K562 (cell line): ENCODE measurements around the gene SERPINA5. TPM values are rescaled to one million over a fixed set of nuclear protein-coding genes. Genes with fewer than 3 reads are reported as not detected.
A peak's percentile ranks its signal among the peaks of the same experiment; 100 is the strongest.

Experiments
- ATAC-seq: fragments of 200-7000 bp; cut with Tn5 transposase; 3 replicates; pipeline ENCODE4 v1.9.1; 2020; ENCODE audit warnings: moderate library complexity
- BruUV-seq: library from RNA; stranded (reverse); fragments of 400-500 nt; replicated peaks from 2 replicates; lab custom pipeline; 2021; lab: Mats Ljungman, UMichigan
- CTCF ChIA-PET: fragments of 300-600 bp; formaldehyde crosslinking; extraction: SDS; loops from one replicate; lab custom pipeline; 2021; ENCODE audit warnings: low intra/inter-chr PET ratio; lab: Yijun Ruan, JAX
- POLR2A ChIA-PET: fragments of 300-600, 350-650 bp; sonication (Branson Sonifier 250); formaldehyde crosslinking; extraction: SDS; loops from one replicate; lab custom pipeline; 2021; ENCODE audit warnings: antibody characterized with exemption, inconsistent platforms; lab: Yijun Ruan, JAX
- DNase-seq, 4 experiments: peaks; one replicate each; pipeline versions ENCODE4 v3.0.0 to v3.0.0-alpha.2; 2011 to 2018; ENCODE audit warnings: low spot score in 3 of 4, mixed read lengths in 3 of 4; ENCODE audit errors: extremely low read depth in 1 of 4
- FAIRE-seq: peaks from 2 replicates; lab custom pipeline; 2011; peaks lifted over from hg19 to GRCh38; lab: Jason Lieb, UNC
- H2AFZ ChIP-seq: 2 replicates; pipeline ENCODE4 v1.6.0; 2011; ENCODE audit warnings: low read depth, low read length, control low read depth, inconsistent platforms
- H3K27ac ChIP-seq: fragments of 200-600 bp; 3 replicates; pipeline ENCODE4 v1.8.0; 2011; ENCODE audit warnings: low read depth, mild to moderate bottlenecking, control low read depth, inconsistent platforms, low read length, moderate library complexity, mixed read lengths; ENCODE audit errors: extremely low read depth
- H3K27me3 ChIP-seq, 2 experiments: fragments of 300-600 bp in 1 of 2; 2 replicates in 1 of 2; 3 replicates in 1 of 2; pipeline versions ENCODE4 v1.6.0 to v1.8.0; 2011; ENCODE audit warnings: inconsistent platforms in 2 of 2, low read length in 2 of 2, mild to moderate bottlenecking in 1 of 2, mixed read lengths in 1 of 2, moderate library complexity in 1 of 2; ENCODE audit not compliant: control insufficient read depth in 2 of 2, insufficient read depth in 2 of 2
- H3K36me3 ChIP-seq: fragments of 300-600 bp; 3 replicates; pipeline ENCODE4 v1.8.0; 2011; ENCODE audit warnings: mild to moderate bottlenecking, low read length, inconsistent platforms; ENCODE audit not compliant: control insufficient read depth, insufficient read depth
- H3K4me1 ChIP-seq, 2 experiments: fragments of 200-600 bp in 1 of 2; replicated peaks in 1 of 2; 2 replicates in 1 of 2; 3 replicates in 1 of 2; pipeline versions ENCODE4 v1.5.1 to v1.8.0; 2011; ENCODE audit warnings: inconsistent platforms in 2 of 2, low read length in 2 of 2, mild to moderate bottlenecking in 1 of 2, mixed read lengths in 1 of 2, moderate library complexity in 1 of 2; ENCODE audit not compliant: control insufficient read depth in 2 of 2, insufficient read depth in 2 of 2
- H3K4me2 ChIP-seq: 2 replicates; pipeline ENCODE4 v1.6.1; 2011; ENCODE audit warnings: low read length, control low read depth, inconsistent platforms, mixed read lengths; ENCODE audit not compliant: insufficient read depth
- H3K4me3 ChIP-seq: fragments of 200-600 bp; sonication (generic), shearing (Covaris generic); 2 replicates; pipeline ENCODE4 v1.5.1; 2016; ENCODE audit warnings: control low read depth, inconsistent platforms
- H3K79me2 ChIP-seq: fragments of 200-600 bp; 3 replicates; pipeline ENCODE4 v1.8.0; 2011; ENCODE audit warnings: low read length, inconsistent platforms; ENCODE audit not compliant: control insufficient read depth, insufficient read depth
- H3K9ac ChIP-seq, 2 experiments: 2 replicates each; pipeline versions ENCODE4 v1.6.0 to v1.6.1; 2011; ENCODE audit warnings: low read depth in 2 of 2, low read length in 2 of 2, control low read depth in 1 of 2, inconsistent platforms in 1 of 2, mild to moderate bottlenecking in 1 of 2, mixed read lengths in 1 of 2; ENCODE audit not compliant: insufficient read depth in 1 of 2
- H3K9me1 ChIP-seq: one replicate; pipeline ENCODE4 v1.6.0; 2011; ENCODE audit warnings: inconsistent platforms, mild to moderate bottlenecking, low read length, moderate library complexity; ENCODE audit not compliant: control insufficient read depth, insufficient read depth
- H3K9me3 ChIP-seq: replicated peaks from 2 replicates; pipeline ENCODE4 v1.5.1; 2011; ENCODE audit warnings: low read depth, low read length, inconsistent platforms; ENCODE audit not compliant: control insufficient read depth, insufficient read depth
- H4K20me1 ChIP-seq: replicated peaks from 2 replicates; pipeline ENCODE4 v1.6.1; 2011; ENCODE audit warnings: low read length, inconsistent platforms, mixed read lengths; ENCODE audit not compliant: control insufficient read depth, insufficient read depth
- ETS1 ChIP-seq: conservative IDR thresholded peaks from 2 replicates; pipeline ENCODE4 v1.6.1; 2011; ENCODE audit warnings: low read depth, mild to moderate bottlenecking, low read length; ENCODE audit not compliant: control insufficient read depth
- GABPA ChIP-seq: fragments of 200-800 bp; sonication (Bioruptor generic); conservative IDR thresholded peaks from 2 replicates; pipeline ENCODE4 v1.6.1; 2016; ENCODE audit warnings: low read depth, missing genetic modification characterization, missing compliant biosample characterization
- IRF2 ChIP-seq: sonication (generic); formaldehyde crosslinking; IDR thresholded peaks from 2 replicates; pipeline ENCODE4 v1.8.1; 2022; ENCODE audit warnings: mild to moderate bottlenecking, missing genetic modification reagents
- NFIC ChIP-seq: fragments of 450-650 bp; IDR thresholded peaks from 2 replicates; pipeline ENCODE4 v1.6.1; 2017; ENCODE audit warnings: mild to moderate bottlenecking, inconsistent platforms
- POLR2A ChIP-seq: fragments of 450-650 bp; conservative IDR thresholded peaks from 2 replicates; pipeline ENCODE4 v1.6.1; 2016
- ZNF124 ChIP-seq: sonication (generic); formaldehyde crosslinking; IDR thresholded peaks from 2 replicates; pipeline ENCODE4 v1.8.1; 2022; ENCODE audit warnings: missing genetic modification reagents
- ZNF133 ChIP-seq: fragments of 250-450 bp; sonication (Bioruptor Pico); IDR thresholded peaks from 2 replicates; pipeline ENCODE4 v1.4.0; 2020; ENCODE audit warnings: mild to moderate bottlenecking
- ZNF316 ChIP-seq: fragments of 450-650 bp; IDR thresholded peaks from 2 replicates; pipeline ENCODE4 v1.6.1; 2016
- ZNF655 ChIP-seq: fragments of 250-450 bp; sonication (Bioruptor Pico); IDR thresholded peaks from 2 replicates; pipeline ENCODE4 v1.5.0; 2021
- WGBS: fragments of 100-300 bp; shearing (Covaris generic); methylation state at CpG from one replicate; pipeline ENCODE4 v1.1.6; 2016; ENCODE audit warnings: low coverage, mixed read lengths; ENCODE audit not compliant: insufficient coverage; ENCODE audit errors: missing lambda C conversion rate; 5-methylcytosine and 5-hydroxymethylcytosine counted together
- in situ Hi-C: fragments of 300-500 bp; cut with MboI; formaldehyde crosslinking; loops from 4 replicates; pipeline ENCODE4 v1.15.0; 2018; ENCODE audit warnings: inconsistent platforms, mixed read lengths
- intact Hi-C: fragments of 100-400 bp; cut with micrococcal nuclease; formaldehyde crosslinking; loops from 2 replicates; pipeline ENCODE4 v1.14.2; 2022
- polyA plus RNA-seq, 8 experiments: library from polyadenylated mRNA; depleted of rRNA in 4 of 8; stranded (reverse) in 5 of 8; unstranded in 3 of 8; fragments of >200 nt; fragmentation: Nextera tagmentation in 2 of 8; fragmentation: Illumina TruSeq in 1 of 8; extraction: Ambion mirVana in 2 of 8; extraction: Trizol in 1 of 8; gene quantifications; 2 replicates each; pipeline versions ENCODE4 v1.2.1 to v1.2.3, GENCODE V29; 2011 to 2014; ENCODE audit warnings: inconsistent platforms in 1 of 8, missing spikeins in 1 of 8
- total RNA-seq, 7 experiments: library from RNA; depleted of rRNA in 6 of 7; stranded (reverse); fragments of >200 nt in 6 of 7; fragmentation: Illumina TruSeq in 2 of 7; extraction: Trizol in 2 of 7; gene quantifications; 2 replicates each; pipeline versions ENCODE4 v1.2.1 to v1.2.3, GENCODE V29; 2011 to 2021; ENCODE audit warnings: low replicate concordance in 1 of 7

Gene SERPINA5
- total and polyA plus RNA-seq, 9 of the 15 experiments (the other 6 are each of a cell fraction or from before 2014, with no cell fraction given), result 0.38 TPM; not detected in 8

GRCh38 chr14:94595912-94596311 is 14.7 kb downstream of the SERPINA5 start:
- no peak overlapping the region for H3K4me2 ChIP-seq
- no peaks in the 10 kb centered on the region for H3K27me3 ChIP-seq
- intact Hi-C loops (no loop called here), in situ Hi-C loops (no loop called here)
- H3K9ac ChIP-seq, result no peak overlapping the region
- H3K36me3 ChIP-seq, result no peaks in the 10 kb centered on the region
- no peaks in the 10 kb centered on the region for H3K9me3 ChIP-seq
- DNase-seq (no peak), ATAC-seq (no peak), FAIRE-seq (no peak)
- no peaks in the 10 kb centered on the region for H3K4me1 ChIP-seq
- TF ChIP-seq NFIC, result 0 out of 2 replicates have a peak, but pooled peaks have one; percentile 51
- no peak for TF ChIP-seq ZNF133 (CRISPR knock-in tag)
- H3K79me2 ChIP-seq, result no peaks in the 10 kb centered on the region
- WGBS, result 0% methylated on average over 2 of the region's 2 CpGs
- H2AFZ ChIP-seq, result no peak overlapping the region
- H3K9me1 ChIP-seq, result no peaks in the 10 kb centered on the region
- no peak overlapping the region for H3K27ac ChIP-seq
- H3K4me3 ChIP-seq, result no peak overlapping the region
- ChIA-PET POLR2A (no interaction called here), CTCF (no interaction called here)
- H4K20me1 ChIP-seq, result no peaks in the 10 kb centered on the region
- BruUV-seq, result no TSS peak

- intact Hi-C loops (no loop called here), in situ Hi-C loops (no loop called here)
- no peaks in the 10 kb centered on the region for H3K9me1 ChIP-seq
- no peaks in the 10 kb centered on the region for H3K4me1 ChIP-seq
- H3K4me2 ChIP-seq, result no peak overlapping the region
- no peak overlapping the region for H3K9ac ChIP-seq
- H3K27me3 ChIP-seq, result no peaks in the 10 kb centered on the region
- H4K20me1 ChIP-seq, result no peaks in the 10 kb centered on the region
- 4% methylated on average over 7 of the region's 9 CpGs for WGBS
- DNase-seq, result no peak
- BruUV-seq, result no TSS peak
- FAIRE-seq, result no peak
- H3K9me3 ChIP-seq, result no peaks in the 10 kb centered on the region
- POLR2A ChIA-PET, result no interaction called here
- no peak for TF ChIP-seq ZNF124 (CRISPR knock-in tag)
- TF ChIP-seq ETS1, result no peak
- TF ChIP-seq IRF2 (CRISPR knock-in tag), result no peak
- TF ChIP-seq ZNF316, result no peak
- TF ChIP-seq GABPA (tag), result no peak
- TF ChIP-seq ZNF655 (CRISPR knock-in tag), result no peak
- no peak for TF ChIP-seq POLR2A
- H3K4me3 ChIP-seq, result no peak overlapping the region
- no peak overlapping the region for H3K27ac ChIP-seq
- no peaks in the 10 kb centered on the region for H3K79me2 ChIP-seq
- H2AFZ ChIP-seq, result no peak overlapping the region
- no peaks in the 10 kb centered on the region for H3K36me3 ChIP-seq
- no peak for ATAC-seq
- CTCF ChIA-PET, result no interaction called here
Observed at GRCh38 chr14:94596361-94596760, 15.1 kb downstream of the SERPINA5 start.
